ENCODE results near the gene SCFD2.
"Not testable (repeated sequence)": the region's sequence is repeated elsewhere in the genome, so short reads cannot be mapped to it uniquely, and the experiment has no call there.

The SCFD2 gene

GRCh38 chr4:53039741-53040458 lies 326.0 kb downstream of the SCFD2 start:
- Histone ChIP-seq H3K4me3 (ENCODE audit: low read depth, low read length) (no peak overlapping the region), H3K9me3 (no peaks in the 10 kb centered on the region; the same call in 1 of the 2 replicates), H3K27me3 (no peaks in the 10 kb centered on the region), H3K4me1 (peaks cover 19% of the 10 kb centered on the region), H3K36me3 (no peaks in the 10 kb centered on the region)
- no peak for TF ChIP-seq CTCF (IDR thresholded peaks at IDR 0.05; ENCODE audit: low read depth, low read length)
- no peak for DNase-seq

GRCh38 chr4:53037892-53038291 lies 328.0 kb downstream of the SCFD2 start:
- Histone ChIP-seq H3K36me3 (no peaks in the 10 kb centered on the region), H3K9me3 (no peaks in the 10 kb centered on the region; the same call in 1 of the 2 replicates), H3K4me3 (ENCODE audit: low read depth, low read length) (no peak overlapping the region), H3K4me1 (peaks cover 3% of the 10 kb centered on the region), H3K27me3 (no peaks in the 10 kb centered on the region)
- DNase-seq: no peak
- no peak for TF ChIP-seq CTCF (IDR thresholded peaks at IDR 0.05; ENCODE audit: low read depth, low read length)

- H3K27me3 ChIP-seq; H3K36me3 ChIP-seq; H3K4me3 ChIP-seq (ENCODE audit: low read depth, low read length); DNase-seq; H3K9me3 ChIP-seq; H3K4me1 ChIP-seq: not testable (repeated sequence)
These were observed 333.0 kb downstream of the SCFD2 start for GRCh38 chr4:53032908-53033307.

- H3K27me3 ChIP-seq: no peaks in the 10 kb centered on the region
- DNase-seq: peak; percentile 61
- no peak overlapping the region for H3K4me3 ChIP-seq (ENCODE audit: low read depth, low read length)
- H3K4me1 ChIP-seq: peaks cover 17% of the 10 kb centered on the region
- TF ChIP-seq CTCF (IDR thresholded peaks at IDR 0.05; ENCODE audit: low read depth, low read length): 0 out of 2 replicates have a peak, but pooled peaks have one; percentile 4
- H3K9me3 ChIP-seq: 0 out of 2 replicates have a peak, but pooled peaks cover 2% of the 10 kb centered on the region
- H3K36me3 ChIP-seq: no peaks in the 10 kb centered on the region
These were observed 339.6 kb downstream of the SCFD2 start for GRCh38 chr4:53026233-53026632.

- no peak overlapping the region for H3K4me3 ChIP-seq (ENCODE audit: low read depth, low read length)
- DNase-seq: no peak
- H3K36me3 ChIP-seq: no peaks in the 10 kb centered on the region
- H3K4me1 ChIP-seq: peaks cover 17% of the 10 kb centered on the region
- H3K9me3 ChIP-seq: 0 out of 2 replicates have a peak, but pooled peaks cover 2% of the 10 kb centered on the region
- no peaks in the 10 kb centered on the region for H3K27me3 ChIP-seq
- no peak for TF ChIP-seq CTCF (IDR thresholded peaks at IDR 0.05; ENCODE audit: low read depth, low read length)
These were observed 342.1 kb downstream of the SCFD2 start for GRCh38 chr4:53023677-53024299.

- Histone ChIP-seq H3K9me3 (0 out of 2 replicates have a peak, but pooled peaks cover 2% of the 10 kb centered on the region), H3K36me3 (no peaks in the 10 kb centered on the region), H3K4me1 (peaks cover 17% of the 10 kb centered on the region), H3K27me3 (no peaks in the 10 kb centered on the region), H3K4me3 (ENCODE audit: low read depth, low read length) (no peak overlapping the region)
- DNase-seq: no peak
- no peak for TF ChIP-seq CTCF (IDR thresholded peaks at IDR 0.05; ENCODE audit: low read depth, low read length)
These were observed 343.3 kb downstream of the SCFD2 start for GRCh38 chr4:53022513-53023100.
